ENCODE measurements around the gene NT5DC2.

NT5DC2 gene

GRCh38 chr3:52537726-52538421 is 4.2 kb upstream of the NT5DC2 start:
- Histone ChIP-seq H3K36me3 (ENCODE audit: insufficient read depth, low read length) (no peaks in the 10 kb centered on the region), H3K9ac (ENCODE audit: low read depth, low read length, poor library complexity, severe bottlenecking) (peak overlapping the region; percentile 85), H3K4me2 (ENCODE audit: low read depth, low read length, poor library complexity, severe bottlenecking) (peak overlapping the region; percentile 91), H3K4me1 (ENCODE audit: insufficient read depth, low read length, poor library complexity, severe bottlenecking) (peaks cover 31% of the 10 kb centered on the region), H2AFZ (ENCODE audit: low read length) (no peak overlapping the region), H3F3A (ENCODE audit: low read depth) (no peaks in the 10 kb centered on the region), H3K79me2 (ENCODE audit: insufficient read depth, low read length) (peaks cover 29% of the 10 kb centered on the region), H3K9me2 (replicated peaks; ENCODE audit: low read depth, low read length) (no peaks in the 10 kb centered on the region), H4K20me1 (ENCODE audit: insufficient read depth, low read length, poor library complexity, severe bottlenecking) (peaks cover 25% of the 10 kb centered on the region), H3K27me3 (ENCODE audit: insufficient read depth, low read length, poor library complexity, severe bottlenecking) (no peaks in the 10 kb centered on the region), H3K4me3 (ENCODE audit: low read length, poor library complexity, severe bottlenecking) (peak overlapping the region; percentile 94), H3K9me3 (ENCODE audit: insufficient read depth, low read depth, low read length) (no peaks in the 10 kb centered on the region)
- TF ChIP-seq EZH2phosphoT487 (IDR thresholded peaks at IDR 0.05; ENCODE audit: borderline replicate concordance), result no peak
- no peak for TF ChIP-seq CTCF (conservative IDR thresholded peaks at IDR 0.05; ENCODE audit: low read length)

GRCh38 chr3:52537165-52537620 is 3.5 kb upstream of the NT5DC2 start:
- no peaks in the 10 kb centered on the region for H3K36me3 ChIP-seq (ENCODE audit: insufficient read depth, low read length)
- no peaks in the 10 kb centered on the region for H3K27me3 ChIP-seq (ENCODE audit: insufficient read depth, low read length, poor library complexity, severe bottlenecking)
- H3K4me1 ChIP-seq (ENCODE audit: insufficient read depth, low read length, poor library complexity, severe bottlenecking), result peaks cover 31% of the 10 kb centered on the region
- no peaks in the 10 kb centered on the region for H3K9me3 ChIP-seq (ENCODE audit: insufficient read depth, low read depth, low read length)
- H3K9me2 ChIP-seq (replicated peaks; ENCODE audit: low read depth, low read length), result no peaks in the 10 kb centered on the region
- peak overlapping the region; percentile 91 for H3K4me2 ChIP-seq (ENCODE audit: low read depth, low read length, poor library complexity, severe bottlenecking)
- peak overlapping the region; percentile 85 for H3K9ac ChIP-seq (ENCODE audit: low read depth, low read length, poor library complexity, severe bottlenecking)
- H4K20me1 ChIP-seq (ENCODE audit: insufficient read depth, low read length, poor library complexity, severe bottlenecking), result peaks cover 25% of the 10 kb centered on the region
- H3K79me2 ChIP-seq (ENCODE audit: insufficient read depth, low read length), result peaks cover 29% of the 10 kb centered on the region
- TF ChIP-seq EZH2phosphoT487 (IDR thresholded peaks at IDR 0.05; ENCODE audit: borderline replicate concordance) (no peak), CTCF (conservative IDR thresholded peaks at IDR 0.05; ENCODE audit: low read length) (no peak)
- no peak overlapping the region for H2AFZ ChIP-seq (ENCODE audit: low read length)
- peak overlapping the region; percentile 94 for H3K4me3 ChIP-seq (ENCODE audit: low read length, poor library complexity, severe bottlenecking)
- no peaks in the 10 kb centered on the region for H3F3A ChIP-seq (ENCODE audit: low read depth)

DNA sequence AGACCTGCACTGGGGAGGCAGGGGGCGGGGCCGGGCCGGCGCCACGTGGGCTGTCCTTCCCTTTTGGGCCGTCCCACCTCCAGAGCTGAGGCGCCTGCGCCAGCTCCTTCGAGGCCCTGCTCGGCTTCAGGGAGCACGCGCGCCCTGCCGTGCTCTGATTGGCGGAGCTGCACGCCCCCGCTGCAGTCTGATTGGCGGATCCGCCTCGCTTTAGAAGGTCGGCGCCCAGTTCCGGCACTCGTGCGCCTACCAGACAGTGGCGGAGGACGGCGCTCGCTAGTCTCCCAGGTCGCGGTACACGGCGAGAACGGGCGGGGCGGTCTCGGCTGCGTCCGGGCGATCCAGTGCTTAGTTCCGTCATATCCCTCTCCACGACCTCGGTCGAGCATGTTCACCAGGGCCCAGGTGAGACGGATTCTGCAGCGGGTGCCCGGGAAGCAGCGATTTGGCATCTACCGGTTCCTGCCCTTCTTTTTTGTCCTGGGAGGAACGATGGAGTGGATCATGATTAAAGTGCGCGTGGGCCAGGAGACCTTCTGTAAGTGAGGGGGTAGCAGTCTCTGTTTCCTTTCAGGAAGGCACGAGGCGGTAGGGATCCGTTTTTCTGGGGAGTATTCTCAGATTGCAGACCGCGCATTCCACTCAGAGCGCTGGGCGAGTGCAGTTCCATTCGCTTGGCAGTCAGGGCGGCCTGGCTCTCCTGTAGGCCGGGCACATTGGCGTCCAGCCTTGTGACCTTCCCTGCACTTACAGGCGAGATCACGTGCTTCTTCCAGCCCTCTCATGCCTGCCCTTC is 2.9 kb upstream of the NT5DC2 start, which contains the start of gene UQCC5:
Gene UQCC5, plus strand, starts transcription at position 237 of the 796 bp plus-strand sequence. Its CDS starts 151 bp downstream, at position 388.
- H2AFZ ChIP-seq (ENCODE audit: low read length), result peak within 1 kb of the TSS; percentile 91
- peak within 1 kb of the TSS; percentile 85 for H3K9ac ChIP-seq (ENCODE audit: low read depth, low read length, poor library complexity, severe bottlenecking)
- no peaks in the 10 kb centered on the region for H3K9me3 ChIP-seq (ENCODE audit: insufficient read depth, low read depth, low read length)
- H3K79me2 ChIP-seq (ENCODE audit: insufficient read depth, low read length), result peaks cover 29% of the 10 kb centered on the region
- no peaks in the 10 kb centered on the region for H3K36me3 ChIP-seq (ENCODE audit: insufficient read depth, low read length)
- H3K9me2 ChIP-seq (replicated peaks; ENCODE audit: low read depth, low read length), result no peaks in the 10 kb centered on the region
- H3K4me3 ChIP-seq (ENCODE audit: low read length, poor library complexity, severe bottlenecking), result peak within 1 kb of the TSS; percentile 94
- H4K20me1 ChIP-seq (ENCODE audit: insufficient read depth, low read length, poor library complexity, severe bottlenecking), result peaks cover 25% of the 10 kb centered on the region
- peaks cover 31% of the 10 kb centered on the region for H3K4me1 ChIP-seq (ENCODE audit: insufficient read depth, low read length, poor library complexity, severe bottlenecking)
- H3K4me2 ChIP-seq (ENCODE audit: low read depth, low read length, poor library complexity, severe bottlenecking), result peak within 1 kb of the TSS; percentile 91
- no peaks in the 10 kb centered on the region for H3K27me3 ChIP-seq (ENCODE audit: insufficient read depth, low read length, poor library complexity, severe bottlenecking)
- TF ChIP-seq CTCF (conservative IDR thresholded peaks at IDR 0.05; ENCODE audit: low read length) (no peak), EZH2phosphoT487 (IDR thresholded peaks at IDR 0.05; ENCODE audit: borderline replicate concordance) (no peak)
- H3F3A ChIP-seq (ENCODE audit: low read depth), result no peaks in the 10 kb centered on the region

Measured in Loucy (cell line).